Stomach smooth muscle (tissue), 2 donors: ENCODE results near the gene TMEM52.

Experiments used
- H3K27ac ChIP-seq: one replicate; pipeline ENCODE4 v1.7.0; 2013; ENCODE audit warnings: mild to moderate bottlenecking, low read length, inconsistent platforms
- H3K27me3 ChIP-seq, 2 donors: one replicate each; pipeline ENCODE4 v1.7.0; 2013; ENCODE audit warnings: low read length in 2 of 2; ENCODE audit not compliant: insufficient read depth in 2 of 2, control insufficient read depth in 1 of 2
- H3K36me3 ChIP-seq, 2 donors: one replicate each; pipeline ENCODE4 v1.7.0; 2013; ENCODE audit warnings: low read length in 2 of 2; ENCODE audit not compliant: control insufficient read depth in 2 of 2, insufficient read depth in 2 of 2
- H3K4me1 ChIP-seq: one replicate; pipeline ENCODE4 v1.7.0; 2013; ENCODE audit warnings: low read length; ENCODE audit not compliant: control insufficient read depth, insufficient read depth
- H3K4me3 ChIP-seq, 2 donors: one replicate each; pipeline ENCODE4 v1.7.0; 2013; ENCODE audit warnings: low read length in 2 of 2
- H3K9ac ChIP-seq, 2 donors: one replicate each; pipeline ENCODE4 v1.7.0; 2013; ENCODE audit warnings: low read length in 2 of 2, mild to moderate bottlenecking in 1 of 2
- H3K9me3 ChIP-seq, 2 donors: one replicate each; pipeline ENCODE4 v1.7.0; 2013; ENCODE audit warnings: low read length in 2 of 2; ENCODE audit not compliant: control insufficient read depth in 2 of 2
- donor health status: healthy.
- donor health status: Pancreatic carcinoma.

TMEM52 gene

GRCh38 chr1:1914101-1914970 lies 4.7 kb downstream of the TMEM52 start:
- Histone ChIP-seq H3K36me3 (no peaks in the 10 kb centered on the region), H3K9me3 (no peaks in the 10 kb centered on the region), H3K4me3 (no peak overlapping the region), H3K9ac (no peak overlapping the region), H3K27me3 (no peaks in the 10 kb centered on the region), H3K27ac (no peak overlapping the region), H3K4me1 (peaks cover 17% of the 10 kb centered on the region)

GRCh38 chr1:1911350-1912041 lies 7.6 kb downstream of the TMEM52 start:
- H3K27me3 ChIP-seq, result no peaks in the 10 kb centered on the region
- H3K9me3 ChIP-seq, result no peaks in the 10 kb centered on the region
- H3K9ac ChIP-seq, result no peak overlapping the region
- no peak overlapping the region for H3K4me3 ChIP-seq
- H3K27ac ChIP-seq, result no peak overlapping the region
- no peaks in the 10 kb centered on the region for H3K36me3 ChIP-seq
- peaks cover 19% of the 10 kb centered on the region for H3K4me1 ChIP-seq

GRCh38 chr1:1910651-1911331 lies 8.3 kb downstream of the TMEM52 start:
- no peaks in the 10 kb centered on the region for H3K27me3 ChIP-seq
- no peak overlapping the region for H3K4me3 ChIP-seq
- no peaks in the 10 kb centered on the region for H3K36me3 ChIP-seq
- H3K27ac ChIP-seq, result no peak overlapping the region
- no peak overlapping the region for H3K9ac ChIP-seq
- peaks cover 25% of the 10 kb centered on the region for H3K4me1 ChIP-seq
- H3K9me3 ChIP-seq, result no peaks in the 10 kb centered on the region

- H3K27ac ChIP-seq, result no peak overlapping the region
- H3K9ac ChIP-seq, result peak overlapping the region in 1 of 2 donors; percentile 45
These were observed 9.0 kb downstream of the TMEM52 start for GRCh38 chr1:1910033-1910465.

GRCh38 chr1:1908506-1908791 lies 10.6 kb downstream of the TMEM52 start:
- H3K9me3 ChIP-seq, result no peaks in the 10 kb centered on the region
- peaks cover 25% of the 10 kb centered on the region for H3K4me1 ChIP-seq
- H3K27me3 ChIP-seq, result no peaks in the 10 kb centered on the region
- H3K36me3 ChIP-seq, result no peaks in the 10 kb centered on the region
- H3K27ac ChIP-seq, result peak overlapping the region; percentile 62
- peak overlapping the region; percentile 59 to 84 for H3K4me3 ChIP-seq
- peak overlapping the region; percentile 76 to 81 for H3K9ac ChIP-seq

More at GRCh38 chr1:1910033-1910465, 9.0 kb downstream of the TMEM52 start:
- Histone ChIP-seq H3K4me1 (peaks cover 25% of the 10 kb centered on the region), H3K4me3 (peak overlapping the region in 1 of 2 donors; percentile 60), H3K9me3 (no peaks in the 10 kb centered on the region), H3K27me3 (no peaks in the 10 kb centered on the region), H3K36me3 (no peaks in the 10 kb centered on the region)

GRCh38 chr1:1907098-1907736 lies 11.9 kb downstream of the TMEM52 start:
- Histone ChIP-seq H3K9me3 (no peaks in the 10 kb centered on the region), H3K36me3 (no peaks in the 10 kb centered on the region), H3K27me3 (no peaks in the 10 kb centered on the region), H3K27ac (no peak overlapping the region), H3K4me1 (peaks cover 25% of the 10 kb centered on the region), H3K4me3 (no peak overlapping the region), H3K9ac (no peak overlapping the region)

- Histone ChIP-seq H3K36me3 (no peaks in the 10 kb centered on the region), H3K9ac (peak overlapping the region in 1 of 2 donors; percentile 13), H3K27me3 (no peaks in the 10 kb centered on the region), H3K4me3 (peak overlapping the region in 1 of 2 donors; percentile 29), H3K27ac (no peak overlapping the region), H3K9me3 (no peaks in the 10 kb centered on the region), H3K4me1 (peaks cover 25% of the 10 kb centered on the region)
These were observed 12.6 kb downstream of the TMEM52 start for GRCh38 chr1:1906185-1907097.

- Histone ChIP-seq H3K27me3 (no peaks in the 10 kb centered on the region), H3K27ac (no peak overlapping the region), H3K9ac (no peak overlapping the region), H3K9me3 (no peaks in the 10 kb centered on the region), H3K4me3 (no peak overlapping the region), H3K4me1 (peaks cover 16% of the 10 kb centered on the region), H3K36me3 (no peaks in the 10 kb centered on the region)
These were observed 15.9 kb downstream of the TMEM52 start for GRCh38 chr1:1903224-1903623.

GRCh38 chr1:1901641-1902294 lies 17.3 kb downstream of the TMEM52 start:
- Histone ChIP-seq H3K4me3 (no peak overlapping the region), H3K4me1 (peaks cover 7% of the 10 kb centered on the region), H3K9ac (no peak overlapping the region), H3K27me3 (no peaks in the 10 kb centered on the region), H3K36me3 (no peaks in the 10 kb centered on the region), H3K27ac (no peak overlapping the region), H3K9me3 (no peaks in the 10 kb centered on the region)
